PC-3 (cell line): ENCODE results near the gene WT1. TPM values are rescaled to one million over a fixed set of nuclear protein-coding genes. Genes with fewer than 3 reads are reported as not detected.

Experiments
- ATAC-seq: fragments of 200-7000 bp; cut with Tn5 transposase; 2 replicates; pipeline ENCODE4 v1.9.1; 2020; ENCODE audit warnings: mild to moderate bottlenecking, moderate library complexity
- BruUV-seq: library from RNA; stranded (reverse); fragments of 400-500 nt; replicated peaks from 2 replicates; lab custom pipeline; 2021; lab: Mats Ljungman, UMichigan
- CTCF ChIA-PET: fragments of 300-600 bp; sonication (Branson Sonifier 250); formaldehyde crosslinking; loops from one replicate; lab custom pipeline; 2022; ENCODE audit warnings: antibody characterized with exemption; lab: Charles Lee
- POLR2A ChIA-PET: fragments of 300-600 bp; sonication (Branson Sonifier 250); formaldehyde crosslinking; loops from one replicate; lab custom pipeline; 2022; ENCODE audit warnings: antibody characterized with exemption; ENCODE audit not compliant: unreplicated experiment; lab: Charles Lee
- DNase-seq: peaks from one replicate; pipeline ENCODE4 v3.0.0-alpha.2; 2015
- H2AFZ ChIP-seq: fragments of 300-600 bp; sonication (generic); 2 replicates; pipeline ENCODE4 v1.6.0; 2016; ENCODE audit warnings: antibody characterized with exemption, low read length
- H3F3A ChIP-seq: fragments of 300-600 bp; sonication (generic); one replicate; pipeline ENCODE4 v1.6.0; 2017; ENCODE audit warnings: antibody characterized with exemption, low read length, control low read depth, mild to moderate bottlenecking; ENCODE audit not compliant: unreplicated experiment
- H3K27ac ChIP-seq: fragments of 300-600 bp; sonication (generic); 2 replicates; pipeline ENCODE4 v1.5.1; 2016; ENCODE audit warnings: mild to moderate bottlenecking, low read length
- H3K27me3 ChIP-seq: fragments of 300-600 bp; sonication (generic); 2 replicates; pipeline ENCODE4 v1.6.1; 2016; ENCODE audit warnings: low read length, mixed read lengths
- H3K36me3 ChIP-seq: fragments of 300-600 bp; sonication (generic); 2 replicates; pipeline ENCODE4 v1.6.1; 2016; ENCODE audit warnings: low read depth, mixed run types, low read length, mixed read lengths
- H3K4me1 ChIP-seq: fragments of 300-600 bp; sonication (generic); 2 replicates; pipeline ENCODE4 v1.5.1; 2016; ENCODE audit warnings: low read length; ENCODE audit not compliant: insufficient read depth
- H3K4me2 ChIP-seq: fragments of 300-600 bp; sonication (generic); 2 replicates; pipeline ENCODE4 v1.6.0; 2016; ENCODE audit warnings: low read length
- H3K4me3 ChIP-seq: fragments of 300-600 bp; sonication (generic); 2 replicates; pipeline ENCODE4 v1.5.1; 2016; ENCODE audit warnings: mild to moderate bottlenecking, low read length, mixed read lengths
- H3K79me2 ChIP-seq: fragments of 300-600 bp; sonication (generic); 2 replicates; pipeline ENCODE4 v1.6.1; 2017; ENCODE audit warnings: low read length, mixed read lengths
- H3K9ac ChIP-seq: fragments of 300-600 bp; sonication (generic); 2 replicates; pipeline ENCODE4 v1.6.0; 2016; ENCODE audit warnings: mild to moderate bottlenecking, low read length
- H3K9me2 ChIP-seq: fragments of 300-600 bp; sonication (generic); replicated peaks from 2 replicates; pipeline ENCODE4 v1.6.1; 2016; ENCODE audit warnings: mixed run types, low read length, mixed read lengths
- H3K9me3 ChIP-seq: fragments of 300-600 bp; sonication (generic); 2 replicates; pipeline ENCODE4 v1.6.1; 2016; ENCODE audit warnings: low read length, mixed read lengths
- H4K20me1 ChIP-seq: fragments of 300-600 bp; sonication (generic); 2 replicates; pipeline ENCODE4 v1.6.1; 2016; ENCODE audit warnings: low read length, mixed read lengths
- CTCF ChIP-seq: fragments of 300-600 bp; sonication (generic); conservative IDR thresholded peaks from 2 replicates; pipeline ENCODE4 v1.5.1; 2017; ENCODE audit warnings: antibody characterized with exemption, low read depth, mild to moderate bottlenecking, low read length
- EZH2 ChIP-seq: fragments of 300-600 bp; sonication (generic); IDR thresholded peaks from one replicate; pipeline ENCODE4 v1.6.1; 2017; ENCODE audit warnings: antibody characterized with exemption, mild to moderate bottlenecking, low read length; ENCODE audit not compliant: unreplicated experiment
- EZH2phosphoT487 ChIP-seq: fragments of 300-600 bp; sonication (generic); IDR thresholded peaks from 2 replicates; pipeline ENCODE4 v1.6.1; 2018; ENCODE audit warnings: mild to moderate bottlenecking, antibody characterized with exemption, low read length, borderline replicate concordance
- intact Hi-C: fragments of 100-400 bp; cut with micrococcal nuclease; formaldehyde crosslinking; loops from 2 replicates; pipeline ENCODE4 v1.9.0; 2023
- total RNA-seq: library from RNA; depleted of rRNA; stranded (reverse); fragments of >200 nt; gene quantifications from 2 replicates; pipeline ENCODE4 v1.2.3, GENCODE V29; 2014; rRNA removed

Gene WT1
- total RNA-seq, 1 experiment from 2014 or later: 9.1 TPM

GRCh38 chr11:32340181-32340580, 95.2 kb downstream of the WT1 start:
- Histone ChIP-seq H3K4me3 (no peak overlapping the region), H3K9me2 (no peaks in the 10 kb centered on the region), H3K4me2 (no peak overlapping the region), H3K79me2 (no peaks in the 10 kb centered on the region), H3K27me3 (0 out of 2 replicates have a peak, but pooled peaks cover 1% of the 10 kb centered on the region), H3K9ac (no peak overlapping the region), H4K20me1 (no peaks in the 10 kb centered on the region), H3K36me3 (no peaks in the 10 kb centered on the region), H3K9me3 (no peaks in the 10 kb centered on the region), H3K27ac (no peak overlapping the region), H3K4me1 (no peaks in the 10 kb centered on the region), H3F3A (no peaks in the 10 kb centered on the region), H2AFZ (no peak overlapping the region)
- intact Hi-C loops: no loop called here
- ChIA-PET CTCF (no interaction called here), POLR2A (no interaction called here)
- ATAC-seq (no peak), DNase-seq (no peak)
- BruUV-seq: no TSS peak
- TF ChIP-seq EZH2phosphoT487 (no peak), CTCF (no peak), EZH2 (no peak)

Other genes starting within 250 kb of the WT1 start
- 326 and 369 TPM in 2 replicates for gene EIF3M, start 148.3 kb upstream of the WT1 start, total RNA-seq